Cardiac muscle cell (in vitro differentiated cells and primary cell): Measurements from ENCODE around the gene CMTM4. TPM values are rescaled to one million over a fixed set of nuclear protein-coding genes. Genes with fewer than 3 reads are reported as not detected.
A peak's percentile ranks its signal among the peaks of the same experiment; 100 is the strongest.
"Not testable (repeated sequence)": the region's sequence is repeated elsewhere in the genome, so short reads cannot be mapped to it uniquely, and the experiment has no call there.

Experiments
- DNase-seq, 2 donors: peaks; one replicate each; pipeline versions ENCODE4 v3.0.0 to v3.0.0-alpha.2; 2010 to 2017; ENCODE audit warnings: low read depth in 1 of 2, low spot score in 1 of 2
- H3K27ac ChIP-seq: fragments of 200-600 bp; sonication (generic); 2 replicates; pipeline ENCODE4 v1.5.1; 2016
- H3K27me3 ChIP-seq: fragments of 200-600 bp; sonication (generic); 2 replicates; pipeline ENCODE4 v1.6.0; 2016; ENCODE audit warnings: control low read depth
- H3K36me3 ChIP-seq: fragments of 200-600 bp; sonication (generic); 2 replicates; pipeline ENCODE4 v1.5.1; 2016; ENCODE audit warnings: control low read depth
- H3K4me1 ChIP-seq: fragments of 200-600 bp; sonication (generic); 2 replicates; pipeline ENCODE4 v1.8.1; 2017; ENCODE audit warnings: low read depth, mild to moderate bottlenecking, mixed run types
- H3K4me3 ChIP-seq: fragments of 200-600 bp; sonication (generic); 2 replicates; pipeline ENCODE4 v1.5.1; 2016; ENCODE audit warnings: mild to moderate bottlenecking
- H3K9me3 ChIP-seq: fragments of 200-600 bp; sonication (generic); 2 replicates; pipeline ENCODE4 v1.5.1; 2017; ENCODE audit warnings: low read depth, mild to moderate bottlenecking, control low read depth
- polyA plus RNA-seq: library from polyadenylated mRNA; unstranded; fragments of >200 nt; fragmentation: Nextera tagmentation; extraction: Ambion mirVana; gene quantifications from 2 replicates; pipeline ENCODE4 v1.2.1, GENCODE V29; 2016
- total RNA-seq: library from RNA; depleted of rRNA; stranded (reverse); fragments of >200 nt; gene quantifications from 2 replicates; pipeline ENCODE4 v1.2.3, GENCODE V29; 2016
- TF ChIP-seq, protein P1 (sequence below): IDR thresholded peaks from 2 replicates; pipeline ENCODE4 v1.5.1; 2012; ENCODE audit warnings: low read depth, mild to moderate bottlenecking, low read length

CMTM4 gene
- total and polyA plus RNA-seq, 2 experiments from 2014 or later = 19.7 to 61.6 TPM

GRCh38 chr16:66574081-66574480 lies 122.5 kb downstream of the CMTM4 start:
- peaks cover 24% of the 10 kb centered on the region for H3K27me3 ChIP-seq
- DNase-seq = peak in 1 of 2 donors; percentile 37

DNA sequence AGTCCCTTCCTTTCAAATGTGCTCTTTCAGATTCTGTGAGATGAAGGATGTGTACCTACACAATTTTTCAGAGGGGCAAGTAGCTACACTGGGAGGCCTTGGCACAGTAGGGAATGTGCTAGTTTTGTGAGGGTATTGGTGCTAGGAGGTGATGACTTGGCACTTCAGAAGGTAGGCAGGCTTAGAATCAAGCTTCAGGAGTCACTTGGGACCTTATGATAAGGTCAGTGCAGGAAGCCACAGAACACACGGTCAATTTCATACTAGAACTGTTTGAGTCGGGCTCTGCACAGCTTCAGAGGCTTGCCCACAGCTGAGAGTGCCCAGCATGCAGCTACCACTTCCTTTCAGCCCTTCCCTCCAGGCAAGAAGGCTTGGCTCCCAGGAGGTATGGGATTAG lies 124.2 kb downstream of the CMTM4 start:
- TF ChIP-seq, protein P1, sequence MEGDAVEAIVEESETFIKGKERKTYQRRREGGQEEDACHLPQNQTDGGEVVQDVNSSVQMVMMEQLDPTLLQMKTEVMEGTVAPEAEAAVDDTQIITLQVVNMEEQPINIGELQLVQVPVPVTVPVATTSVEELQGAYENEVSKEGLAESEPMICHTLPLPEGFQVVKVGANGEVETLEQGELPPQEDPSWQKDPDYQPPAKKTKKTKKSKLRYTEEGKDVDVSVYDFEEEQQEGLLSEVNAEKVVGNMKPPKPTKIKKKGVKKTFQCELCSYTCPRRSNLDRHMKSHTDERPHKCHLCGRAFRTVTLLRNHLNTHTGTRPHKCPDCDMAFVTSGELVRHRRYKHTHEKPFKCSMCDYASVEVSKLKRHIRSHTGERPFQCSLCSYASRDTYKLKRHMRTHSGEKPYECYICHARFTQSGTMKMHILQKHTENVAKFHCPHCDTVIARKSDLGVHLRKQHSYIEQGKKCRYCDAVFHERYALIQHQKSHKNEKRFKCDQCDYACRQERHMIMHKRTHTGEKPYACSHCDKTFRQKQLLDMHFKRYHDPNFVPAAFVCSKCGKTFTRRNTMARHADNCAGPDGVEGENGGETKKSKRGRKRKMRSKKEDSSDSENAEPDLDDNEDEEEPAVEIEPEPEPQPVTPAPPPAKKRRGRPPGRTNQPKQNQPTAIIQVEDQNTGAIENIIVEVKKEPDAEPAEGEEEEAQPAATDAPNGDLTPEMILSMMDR = no peak
- DNase-seq = no peak
- peaks cover 7% of the 10 kb centered on the region for H3K27me3 ChIP-seq
- no peak overlapping the region for H3K27ac ChIP-seq
- H3K9me3 ChIP-seq = no peaks in the 10 kb centered on the region
- H3K4me1 ChIP-seq = no peaks in the 10 kb centered on the region
- no peaks in the 10 kb centered on the region for H3K36me3 ChIP-seq
- no peak overlapping the region for H3K4me3 ChIP-seq

More at GRCh38 chr16:66574081-66574480, 122.5 kb downstream of the CMTM4 start:
- H3K4me3 ChIP-seq = no peak overlapping the region
- no peaks in the 10 kb centered on the region for H3K9me3 ChIP-seq
- no peaks in the 10 kb centered on the region for H3K4me1 ChIP-seq
- H3K27ac ChIP-seq = no peak overlapping the region
- TF ChIP-seq, protein P1 = no peak
- H3K36me3 ChIP-seq = no peaks in the 10 kb centered on the region

DNA sequence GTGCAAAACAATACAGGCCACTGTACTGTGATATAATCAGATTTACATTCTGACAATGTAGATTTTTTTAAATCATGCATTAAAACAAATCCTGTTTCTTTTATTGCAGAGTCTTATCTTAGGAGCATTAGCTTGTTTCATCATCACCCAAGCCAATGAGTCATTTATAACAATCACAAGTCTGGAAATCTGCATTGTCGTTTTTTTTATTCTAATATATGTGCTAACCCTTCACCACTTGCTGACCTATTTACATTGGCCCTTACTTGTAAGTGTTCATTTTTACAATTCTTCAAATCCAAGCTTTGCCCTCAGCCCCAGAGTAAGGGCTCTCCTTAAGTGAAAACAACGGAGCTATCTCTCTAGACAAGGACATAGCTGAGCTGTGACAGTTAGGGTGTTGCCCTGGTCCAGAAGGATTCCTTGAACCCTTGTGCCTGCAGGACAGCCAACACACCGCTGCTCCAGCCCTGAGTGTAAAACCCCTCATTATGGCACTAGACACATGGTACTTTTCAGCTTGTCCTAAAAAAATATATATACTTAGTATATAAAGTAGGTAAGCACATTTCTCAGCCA lies 126.6 kb downstream of the CMTM4 start:
- peak in 1 of 2 donors; percentile 80 for DNase-seq
- no peak overlapping the region for H3K4me3 ChIP-seq

DNA sequence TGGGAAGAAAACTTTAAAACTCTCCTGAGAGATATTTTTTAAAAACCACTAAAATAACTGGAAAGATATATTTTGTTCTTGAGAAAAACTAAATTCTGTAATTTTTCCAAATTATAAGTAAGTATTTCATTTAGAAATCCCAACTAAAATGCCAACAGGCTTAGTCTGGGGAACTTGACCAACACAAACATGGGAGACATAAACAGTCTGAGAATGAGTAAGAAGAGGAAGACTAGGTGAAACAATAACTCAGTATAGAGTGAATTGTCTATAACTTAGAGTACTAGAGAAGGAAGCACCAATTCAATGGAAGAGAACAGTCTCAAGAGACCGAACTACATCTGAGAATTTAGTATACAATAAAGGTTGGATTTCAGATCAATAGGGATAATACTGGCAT lies 127.4 kb downstream of the CMTM4 start:
- DNase-seq = no peak
- H3K27ac ChIP-seq = no peak overlapping the region
- H3K27me3 ChIP-seq = no peaks in the 10 kb centered on the region
- TF ChIP-seq, protein P1 = no peak
- no peak overlapping the region for H3K4me3 ChIP-seq
- no peaks in the 10 kb centered on the region for H3K9me3 ChIP-seq
- no peaks in the 10 kb centered on the region for H3K36me3 ChIP-seq
- H3K4me1 ChIP-seq = peaks cover 5% of the 10 kb centered on the region

More for the DNA sequence above, 126.6 kb downstream of the CMTM4 start:
- Histone ChIP-seq H3K36me3 (no peaks in the 10 kb centered on the region), H3K27me3 (no peaks in the 10 kb centered on the region), H3K9me3 (no peaks in the 10 kb centered on the region), H3K4me1 (peaks cover 1% of the 10 kb centered on the region), H3K27ac (no peak overlapping the region)
- TF ChIP-seq, protein P1 = no peak

- Histone ChIP-seq H3K9me3 (no peaks in the 10 kb centered on the region), H3K4me1 (peaks cover 5% of the 10 kb centered on the region), H3K36me3 (no peaks in the 10 kb centered on the region), H3K27me3 (no peaks in the 10 kb centered on the region), H3K4me3 (no peak overlapping the region), H3K27ac (no peak overlapping the region)
- no peak for DNase-seq
- TF ChIP-seq, protein P1 = no peak
Observed at GRCh38 chr16:66568355-66568754, 128.2 kb downstream of the CMTM4 start.

GRCh38 chr16:66567270-66567669 lies 129.3 kb downstream of the CMTM4 start:
- DNase-seq, H3K9me3 ChIP-seq, H3K4me3 ChIP-seq, H3K27me3 ChIP-seq, H3K36me3 ChIP-seq, H3K27ac ChIP-seq, H3K4me1 ChIP-seq: not testable (repeated sequence)
